Duodenal mucosa (tissue), 2 donors: ENCODE results near the gene KLLN.
"Not testable (repeated sequence)": the region's sequence is repeated elsewhere in the genome, so short reads cannot be mapped to it uniquely, and the experiment has no call there.

Experiments
- H3K27ac ChIP-seq: one replicate; pipeline ENCODE4 v1.7.0; 2013; ENCODE audit warnings: low read depth, low read length
- H3K27me3 ChIP-seq, 2 donors: one replicate each; pipeline ENCODE4 v1.7.0; 2013; ENCODE audit warnings: low read length in 2 of 2, control low read depth in 1 of 2; ENCODE audit not compliant: insufficient read depth in 2 of 2, control insufficient read depth in 1 of 2
- H3K36me3 ChIP-seq, 2 donors: one replicate each; pipeline ENCODE4 v1.7.0; 2013; ENCODE audit warnings: low read length in 2 of 2, control low read depth in 1 of 2; ENCODE audit not compliant: insufficient read depth in 2 of 2, control insufficient read depth in 1 of 2
- H3K4me1 ChIP-seq, 2 donors: one replicate each; pipeline ENCODE4 v1.7.0; 2013; ENCODE audit warnings: low read length in 2 of 2, control low read depth in 1 of 2; ENCODE audit not compliant: insufficient read depth in 2 of 2, control insufficient read depth in 1 of 2
- H3K4me3 ChIP-seq, 2 donors: one replicate each; pipeline ENCODE4 v1.7.0; 2013; ENCODE audit warnings: low read length in 2 of 2, low read depth in 1 of 2
- H3K9ac ChIP-seq, 2 donors: one replicate each; pipeline ENCODE4 v1.7.0; 2013; ENCODE audit warnings: low read length in 2 of 2, low read depth in 1 of 2
- H3K9me3 ChIP-seq, 2 donors: one replicate each; pipeline ENCODE4 v1.7.0; 2013; ENCODE audit warnings: low read length in 2 of 2, control low read depth in 1 of 2; ENCODE audit not compliant: control insufficient read depth in 1 of 2

The KLLN gene

GRCh38 chr10:87844837-87845623 lies 18.3 kb downstream of the KLLN start:
- Histone ChIP-seq H3K27ac (no peak overlapping the region), H3K9me3 (no peaks in the 10 kb centered on the region), H3K36me3 (no peaks in the 10 kb centered on the region), H3K4me3 (no peak overlapping the region), H3K27me3 (no peaks in the 10 kb centered on the region), H3K9ac (no peak overlapping the region), H3K4me1 (peaks cover 3 to 4% of the 10 kb centered on the region in 2 donors)

- no peaks in the 10 kb centered on the region for H3K27me3 ChIP-seq
- peaks cover 3 to 4% of the 10 kb centered on the region in 2 donors for H3K4me1 ChIP-seq
- no peaks in the 10 kb centered on the region for H3K36me3 ChIP-seq
- no peak overlapping the region for H3K9ac ChIP-seq
- H3K4me3 ChIP-seq = no peak overlapping the region
- H3K27ac ChIP-seq = no peak overlapping the region
- no peaks in the 10 kb centered on the region for H3K9me3 ChIP-seq
These were observed 19.6 kb downstream of the KLLN start for GRCh38 chr10:87843714-87844113.

- Histone ChIP-seq H3K9me3 (no peaks in the 10 kb centered on the region), H3K36me3 (no peaks in the 10 kb centered on the region), H3K4me1 (peaks cover 3 to 4% of the 10 kb centered on the region in 2 donors), H3K27ac (no peak overlapping the region), H3K27me3 (no peaks in the 10 kb centered on the region), H3K4me3 (no peak overlapping the region), H3K9ac (no peak overlapping the region)
These were observed 20.4 kb downstream of the KLLN start for GRCh38 chr10:87842776-87843497.

- H3K4me3 ChIP-seq = no peak overlapping the region
- no peaks in the 10 kb centered on the region for H3K27me3 ChIP-seq
- no peak overlapping the region for H3K9ac ChIP-seq
- H3K27ac ChIP-seq = no peak overlapping the region
- peaks cover 3 to 4% of the 10 kb centered on the region in 2 donors for H3K4me1 ChIP-seq
- H3K9me3 ChIP-seq = no peaks in the 10 kb centered on the region
- no peaks in the 10 kb centered on the region for H3K36me3 ChIP-seq
These were observed 21.1 kb downstream of the KLLN start for GRCh38 chr10:87842220-87842641.

- Histone ChIP-seq H3K27me3 (no peaks in the 10 kb centered on the region), H3K27ac (no peak overlapping the region), H3K4me1 (peaks cover 3 to 4% of the 10 kb centered on the region in 2 donors), H3K9me3 (no peaks in the 10 kb centered on the region), H3K4me3 (no peak overlapping the region), H3K36me3 (no peaks in the 10 kb centered on the region), H3K9ac (no peak overlapping the region)
These were observed 22.1 kb downstream of the KLLN start for GRCh38 chr10:87841186-87841585.

- no peaks in the 10 kb centered on the region for H3K9me3 ChIP-seq
- no peak overlapping the region for H3K9ac ChIP-seq
- H3K4me3 ChIP-seq = no peak overlapping the region
- no peaks in the 10 kb centered on the region for H3K36me3 ChIP-seq
- no peak overlapping the region for H3K27ac ChIP-seq
- H3K4me1 ChIP-seq = peaks cover 0 to 3% of the 10 kb centered on the region in 2 donors
- no peaks in the 10 kb centered on the region for H3K27me3 ChIP-seq
These were observed 24.7 kb downstream of the KLLN start for GRCh38 chr10:87838650-87839049.

GRCh38 chr10:87837445-87837844 lies 25.9 kb downstream of the KLLN start:
- Histone ChIP-seq H3K36me3 (no peaks in the 10 kb centered on the region), H3K9ac (no peak overlapping the region), H3K27ac (no peak overlapping the region), H3K4me3 (no peak overlapping the region), H3K27me3 (no peaks in the 10 kb centered on the region), H3K4me1 (peaks cover 0 to under 1% of the 10 kb centered on the region in 2 donors), H3K9me3 (no peaks in the 10 kb centered on the region)

GRCh38 chr10:87836098-87836497 lies 27.2 kb downstream of the KLLN start:
- no peak overlapping the region for H3K9ac ChIP-seq
- H3K4me3 ChIP-seq = no peak overlapping the region
- H3K9me3 ChIP-seq = no peaks in the 10 kb centered on the region
- no peaks in the 10 kb centered on the region for H3K27me3 ChIP-seq
- H3K36me3 ChIP-seq = no peaks in the 10 kb centered on the region
- H3K27ac ChIP-seq = no peak overlapping the region
- no peaks in the 10 kb centered on the region for H3K4me1 ChIP-seq

GRCh38 chr10:87829986-87830729 lies 33.2 kb downstream of the KLLN start:
- Histone ChIP-seq H3K9me3 (no peaks in the 10 kb centered on the region), H3K36me3 (no peaks in the 10 kb centered on the region), H3K27ac (no peak overlapping the region), H3K9ac (no peak overlapping the region), H3K4me1 (no peaks in the 10 kb centered on the region), H3K27me3 (no peaks in the 10 kb centered on the region), H3K4me3 (no peak overlapping the region)

- not testable (repeated sequence) for H3K4me1 ChIP-seq, H3K4me3 ChIP-seq, H3K9me3 ChIP-seq, H3K27ac ChIP-seq, H3K9ac ChIP-seq, H3K36me3 ChIP-seq, H3K27me3 ChIP-seq
These were observed 34.3 kb downstream of the KLLN start for GRCh38 chr10:87829051-87829450.
